H7 (cell line): ENCODE measurements around the gene CFAP43. TPM values are rescaled to one million over a fixed set of nuclear protein-coding genes. Genes with fewer than 3 reads are reported as not detected.

Experiments
- DNase-seq: peaks from one replicate; pipeline ENCODE4 v3.0.0; 2012
- H3K27me3 ChIP-seq: 2 replicates; pipeline ENCODE4 v1.6.0; 2011; ENCODE audit warnings: mild to moderate bottlenecking, low read length; ENCODE audit not compliant: control insufficient read depth, insufficient read depth
- H3K36me3 ChIP-seq: replicated peaks from 2 replicates; pipeline ENCODE4 v1.5.1; 2011; ENCODE audit warnings: low read length; ENCODE audit not compliant: control insufficient read depth, insufficient read depth
- H3K4me3 ChIP-seq: 2 replicates; pipeline ENCODE4 v1.5.1; 2011; ENCODE audit warnings: low read depth, mild to moderate bottlenecking, control low read depth, low read length, moderate library complexity; ENCODE audit not compliant: insufficient read depth
- total RNA-seq: library from RNA; depleted of rRNA; stranded (reverse); fragments of >200 nt; shearing (Covaris generic); gene quantifications from 2 replicates; pipeline ENCODE4 v1.2.3, GENCODE V29; 2014

Gene CFAP43
- total RNA-seq, 1 experiment from 2014 or later, result 0.21 TPM

- Histone ChIP-seq H3K4me3 (no peak overlapping the region), H3K36me3 (peaks cover 20% of the 10 kb centered on the region), H3K27me3 (no peaks in the 10 kb centered on the region)
- DNase-seq, result no peak
Measured at GRCh38 chr10:104262055-104262454, 29.9 kb upstream of the CFAP43 start.

GRCh38 chr10:104260775-104261115 is 28.6 kb upstream of the CFAP43 start:
- Histone ChIP-seq H3K27me3 (no peaks in the 10 kb centered on the region), H3K4me3 (no peak overlapping the region), H3K36me3 (peaks cover 20% of the 10 kb centered on the region)
- no peak for DNase-seq

GRCh38 chr10:104259999-104260774 is 28.0 kb upstream of the CFAP43 start:
- Histone ChIP-seq H3K36me3 (peaks cover 18% of the 10 kb centered on the region), H3K4me3 (no peak overlapping the region), H3K27me3 (no peaks in the 10 kb centered on the region)
- DNase-seq, result no peak

GRCh38 chr10:104259456-104259855 is 27.3 kb upstream of the CFAP43 start:
- H3K36me3 ChIP-seq, result peaks cover 18% of the 10 kb centered on the region

GRCh38 chr10:104258209-104258608 is 26.0 kb upstream of the CFAP43 start:
- H3K27me3 ChIP-seq, result no peaks in the 10 kb centered on the region
- peaks cover 18% of the 10 kb centered on the region for H3K36me3 ChIP-seq
- no peak overlapping the region for H3K4me3 ChIP-seq
- DNase-seq, result no peak

More at GRCh38 chr10:104259456-104259855, 27.3 kb upstream of the CFAP43 start:
- DNase-seq, result no peak
- Histone ChIP-seq H3K27me3 (no peaks in the 10 kb centered on the region), H3K4me3 (no peak overlapping the region)

- no peak overlapping the region for H3K4me3 ChIP-seq
- no peak for DNase-seq
Measured at GRCh38 chr10:104257235-104257634, 25.1 kb upstream of the CFAP43 start.

GRCh38 chr10:104256335-104256961 is 24.3 kb upstream of the CFAP43 start:
- no peaks in the 10 kb centered on the region for H3K27me3 ChIP-seq
- no peak for DNase-seq
- H3K4me3 ChIP-seq, result no peak overlapping the region
- H3K36me3 ChIP-seq, result peaks cover 13% of the 10 kb centered on the region

More at GRCh38 chr10:104257235-104257634, 25.1 kb upstream of the CFAP43 start:
- H3K27me3 ChIP-seq, result no peaks in the 10 kb centered on the region
- peaks cover 18% of the 10 kb centered on the region for H3K36me3 ChIP-seq

- no peaks in the 10 kb centered on the region for H3K27me3 ChIP-seq
- peak overlapping the region; percentile 78 for H3K4me3 ChIP-seq
- H3K36me3 ChIP-seq, result peaks cover 12% of the 10 kb centered on the region; the same call in 1 of the 2 replicates
- peak; percentile 45 for DNase-seq
Measured at GRCh38 chr10:104255311-104255981, 23.3 kb upstream of the CFAP43 start.

GRCh38 chr10:104254493-104255310 is 22.5 kb upstream of the CFAP43 start, which contains the start of gene GSTO1:
TSS of gene GSTO1 (plus strand) at chr10:104254892. CDS start at chr10:104254929, 37 bp downstream.
- H3K27me3 ChIP-seq, result no peaks in the 10 kb centered on the region
- DNase-seq, result peak; percentile 82
- H3K4me3 ChIP-seq, result peak within 1 kb of the TSS; percentile 78
- H3K36me3 ChIP-seq, result peaks cover 7% of the 10 kb centered on the region; the same call in 1 of the 2 replicates

- Histone ChIP-seq H3K4me3 (peak overlapping the region; percentile 78), H3K27me3 (no peaks in the 10 kb centered on the region), H3K36me3 (peaks cover 6% of the 10 kb centered on the region; the same call in 1 of the 2 replicates)
- DNase-seq, result peak; percentile 52
Measured at GRCh38 chr10:104253606-104254410, 21.6 kb upstream of the CFAP43 start.

GRCh38 chr10:104253106-104253505 is 20.9 kb upstream of the CFAP43 start:
- Histone ChIP-seq H3K36me3 (peaks cover 1% of the 10 kb centered on the region; the same call in 1 of the 2 replicates), H3K27me3 (no peaks in the 10 kb centered on the region), H3K4me3 (no peak overlapping the region)
- DNase-seq, result no peak

GRCh38 chr10:104252368-104252767 is 20.2 kb upstream of the CFAP43 start:
- Histone ChIP-seq H3K36me3 (no peaks in the 10 kb centered on the region), H3K27me3 (no peaks in the 10 kb centered on the region), H3K4me3 (no peak overlapping the region)
- no peak for DNase-seq

- H3K4me3 ChIP-seq, result no peak overlapping the region
- DNase-seq, result no peak
- no peaks in the 10 kb centered on the region for H3K36me3 ChIP-seq
- H3K27me3 ChIP-seq, result no peaks in the 10 kb centered on the region
Measured at GRCh38 chr10:104251443-104251842, 19.3 kb upstream of the CFAP43 start.
